Thyroid gland (tissue), 4 donors: ENCODE results near the gene MAGI2. TPM values are rescaled to one million over a fixed set of nuclear protein-coding genes. Genes with fewer than 3 reads are reported as not detected.

Source experiments
- DNase-seq, 2 donors: peaks; one replicate each; pipeline ENCODE4 v3.0.0-alpha.2; 2019
- H3K27ac ChIP-seq, 3 donors: fragments of 200-600 bp; sonication (generic); 1 replicate in 2 of 3; 2 replicates in 1 of 3; pipeline ENCODE4 v1.5.1; 2016 to 2019; ENCODE audit warnings: mild to moderate bottlenecking in 1 of 3, moderate library complexity in 1 of 3
- H3K27me3 ChIP-seq: fragments of 200-600 bp; sonication (generic); one replicate; pipeline ENCODE4 v1.5.1; 2019
- H3K36me3 ChIP-seq, 2 donors: fragments of 200-600 bp; sonication (generic); one replicate each; pipeline ENCODE4 v1.5.1; 2016 to 2019
- H3K4me1 ChIP-seq, 2 donors: fragments of 200-600 bp; sonication (generic); one replicate each; pipeline ENCODE4 v1.5.1; 2017 to 2019
- H3K4me3 ChIP-seq, 3 donors: fragments of 200-600 bp; sonication (generic); replicated peaks in 1 of 3; 1 replicate in 2 of 3; 2 replicates in 1 of 3; pipeline ENCODE4 v1.5.1; 2016; ENCODE audit warnings: mild to moderate bottlenecking in 1 of 3
- H3K9me3 ChIP-seq: fragments of 200-600 bp; sonication (generic); one replicate; pipeline ENCODE4 v1.5.1; 2017
- CTCF ChIP-seq, 6 experiments: fragments of 200-600 bp in 3 of 6; fragments of 450-650 bp in 3 of 6; sonication (generic) in 3 of 6; IDR thresholded peaks; one replicate each; pipeline ENCODE4 v1.5.1; 2016 to 2019; ENCODE audit warnings: antibody characterized with exemption in 6 of 6, mild to moderate bottlenecking in 2 of 6, inconsistent platforms in 1 of 6, moderate library complexity in 1 of 6
- POLR2A ChIP-seq, 2 donors: fragments of 450-650 bp; IDR thresholded peaks; one replicate each; pipeline ENCODE4 v1.6.1; 2017; ENCODE audit warnings: antibody characterized with exemption in 2 of 2, mild to moderate bottlenecking in 2 of 2, moderate library complexity in 1 of 2
- WGBS, 2 donors: methylation state at CpG; one replicate each; pipeline ENCODE4 v1.1.5; 2017; 5-methylcytosine and 5-hydroxymethylcytosine counted together
- intact Hi-C: fragments of 100-400 bp; cut with DNase I; formaldehyde crosslinking; loops from one replicate; pipeline ENCODE4 v1.15.1; 2023
- total RNA-seq, 4 donors: library from RNA; depleted of rRNA; stranded (reverse); fragments of >200 nt; gene quantifications; one replicate each; pipeline ENCODE4 v1.2.3, GENCODE V29; 2016

MAGI2 gene
- total RNA-seq, 4 donors from 2014 or later = 20.7 to 31.1 (median 26.0) TPM

DNA sequence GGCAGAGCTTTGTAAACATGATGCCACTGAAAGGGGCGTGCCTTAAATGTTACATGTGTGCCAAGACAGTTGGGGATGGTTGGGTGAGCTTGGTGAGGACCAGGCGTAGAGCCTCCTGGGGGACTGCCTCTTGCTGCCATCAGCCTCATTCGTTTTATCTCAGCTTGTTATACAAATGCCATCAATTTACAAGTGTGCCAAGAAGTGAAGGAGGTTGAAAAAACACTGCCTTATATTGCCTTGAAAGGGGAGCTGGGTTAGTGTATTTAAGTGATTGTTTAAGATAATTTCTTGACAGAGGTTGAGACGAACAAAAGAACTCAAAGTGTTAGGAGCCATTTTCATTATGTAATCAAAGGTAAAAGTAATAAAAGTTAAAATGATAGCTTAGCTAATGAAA, 1300.2 kb downstream of the MAGI2 start:
- no peaks in the 10 kb centered on the region for H3K4me1 ChIP-seq
- TF ChIP-seq POLR2A (IDR thresholded peaks at IDR 0.05) (no peak), CTCF (IDR thresholded peaks at IDR 0.05) (no peak)
- 66 to 83% methylated on average over 4 of the region's 4 CpGs for WGBS, 2 donors
- H3K27ac ChIP-seq = no peak overlapping the region
- H3K36me3 ChIP-seq = no peaks in the 10 kb centered on the region
- H3K4me3 ChIP-seq = no peak overlapping the region
- H3K9me3 ChIP-seq = no peaks in the 10 kb centered on the region
- intact Hi-C loops = no loop called here
- H3K27me3 ChIP-seq = no peaks in the 10 kb centered on the region
- no peak for DNase-seq

DNA sequence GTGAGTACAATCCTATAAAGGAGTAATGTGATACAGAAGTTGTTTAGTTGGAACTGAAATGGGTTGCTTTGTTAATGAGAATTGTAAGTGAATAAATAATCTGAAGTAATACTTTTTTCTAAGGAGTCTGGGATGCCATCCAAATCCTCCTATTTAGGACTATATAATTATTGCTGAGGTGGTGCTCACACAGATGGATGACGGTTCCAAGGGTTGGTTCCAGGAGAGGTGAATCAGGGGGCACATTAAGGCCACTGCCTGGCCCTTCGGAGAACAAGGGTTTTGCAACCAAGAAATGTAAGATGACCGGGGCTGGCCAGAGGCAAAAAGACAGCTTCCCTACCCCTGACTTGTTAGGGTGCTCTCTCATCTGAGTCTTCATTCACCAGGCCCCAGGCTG, 1302.2 kb downstream of the MAGI2 start:
- H3K4me1 ChIP-seq = no peaks in the 10 kb centered on the region
- intact Hi-C loops = no loop called here
- 52 to 61% methylated on average over 3 of the region's 3 CpGs for WGBS, 2 donors
- H3K9me3 ChIP-seq = no peaks in the 10 kb centered on the region
- H3K36me3 ChIP-seq = no peaks in the 10 kb centered on the region
- no peaks in the 10 kb centered on the region for H3K27me3 ChIP-seq
- no peak for TF ChIP-seq CTCF (IDR thresholded peaks at IDR 0.05)
- no peak for TF ChIP-seq POLR2A (IDR thresholded peaks at IDR 0.05)
- H3K27ac ChIP-seq = no peak overlapping the region
- no peak for DNase-seq
- no peak overlapping the region for H3K4me3 ChIP-seq

DNA sequence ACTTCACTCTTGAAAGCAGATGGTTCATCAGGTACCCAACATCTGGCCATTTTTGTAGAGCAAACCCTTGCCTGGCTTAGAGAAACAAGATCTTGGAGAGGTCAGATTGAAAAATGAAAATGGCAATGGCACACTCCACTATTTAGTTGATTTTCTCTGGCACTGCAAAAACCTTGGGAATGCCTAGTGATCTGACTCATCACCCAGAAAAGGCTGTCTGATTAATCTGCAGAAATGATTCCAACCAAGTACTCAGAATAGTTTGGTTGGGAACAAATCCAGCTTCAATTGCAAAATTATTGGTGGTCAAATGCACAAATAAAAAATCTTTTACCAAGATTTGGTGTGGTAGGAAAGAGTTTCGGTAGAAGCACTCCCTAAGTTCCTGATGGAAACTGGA, 1303.7 kb downstream of the MAGI2 start:
- no peaks in the 10 kb centered on the region for H3K27me3 ChIP-seq
- intact Hi-C loops = no loop called here
- no peak overlapping the region for H3K27ac ChIP-seq
- no peak overlapping the region for H3K4me3 ChIP-seq
- no peak for DNase-seq
- no peaks in the 10 kb centered on the region for H3K4me1 ChIP-seq
- 62 to 77% methylated on average over 1 of the region's 1 CpG for WGBS, 2 donors
- H3K36me3 ChIP-seq = no peaks in the 10 kb centered on the region
- TF ChIP-seq POLR2A (IDR thresholded peaks at IDR 0.05) = no peak
- no peak for TF ChIP-seq CTCF (IDR thresholded peaks at IDR 0.05)
- H3K9me3 ChIP-seq = no peaks in the 10 kb centered on the region

DNA sequence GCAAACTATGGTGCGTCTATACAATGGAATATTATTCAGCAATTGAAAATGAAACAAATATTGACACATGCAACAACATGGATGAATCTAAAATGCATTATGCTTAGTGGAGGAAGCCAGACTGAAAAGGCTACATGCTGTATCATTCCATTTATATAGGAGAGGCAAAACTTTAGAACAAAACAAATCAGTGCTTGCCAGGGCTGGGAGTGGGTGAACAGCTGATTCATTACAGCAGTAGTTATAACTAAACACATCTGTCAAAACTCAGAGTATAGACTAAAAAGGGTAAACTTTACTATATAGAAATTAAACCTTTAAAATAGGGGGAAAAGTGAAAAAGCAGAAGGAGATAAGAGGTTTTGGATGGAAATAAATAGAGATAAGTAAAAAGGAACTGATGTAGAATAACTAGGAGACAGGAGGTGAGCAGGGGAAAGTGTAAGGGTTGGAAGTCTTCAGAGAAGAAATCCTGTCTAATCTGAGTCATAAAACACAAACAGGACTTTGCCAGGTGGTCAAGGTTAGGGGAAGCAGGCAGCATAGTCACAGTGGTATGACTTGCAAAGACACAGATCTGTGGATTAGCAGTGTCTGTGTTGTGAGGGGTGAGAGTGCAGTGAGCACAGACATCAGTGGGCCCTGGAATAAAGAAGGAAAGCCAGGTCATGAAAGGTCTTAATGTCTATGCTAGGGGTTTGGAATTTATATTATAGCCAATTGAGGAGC, 1305.1 kb downstream of the MAGI2 start:
- TF ChIP-seq CTCF (IDR thresholded peaks at IDR 0.05) (no peak), POLR2A (IDR thresholded peaks at IDR 0.05) (no peak)
- no peak for DNase-seq
- WGBS, 2 donors = 95 to 98% methylated on average over 1 of the region's 1 CpG
- Histone ChIP-seq H3K9me3 (no peaks in the 10 kb centered on the region), H3K36me3 (no peaks in the 10 kb centered on the region), H3K4me1 (no peaks in the 10 kb centered on the region), H3K27me3 (no peaks in the 10 kb centered on the region), H3K4me3 (no peak overlapping the region), H3K27ac (no peak overlapping the region)
- intact Hi-C loops = no loop called here

- Histone ChIP-seq H3K4me1 (no peaks in the 10 kb centered on the region), H3K36me3 (no peaks in the 10 kb centered on the region), H3K27ac (no peak overlapping the region), H3K9me3 (no peaks in the 10 kb centered on the region), H3K4me3 (no peak overlapping the region), H3K27me3 (no peaks in the 10 kb centered on the region)
- intact Hi-C loops = no loop called here
- DNase-seq = no peak
- TF ChIP-seq POLR2A (IDR thresholded peaks at IDR 0.05) = no peak
- no peak for TF ChIP-seq CTCF (IDR thresholded peaks at IDR 0.05)
These were observed 1306.9 kb downstream of the MAGI2 start for GRCh38 chr7:78146546-78146945.
